Colon (tissue), 2 donors: ENCODE data around the gene ATAD3A.

Experiments
- FAIRE-seq: peaks from 2 replicates; lab custom pipeline; 2012; peaks lifted over from hg19 to GRCh38; lab: Jason Lieb, UNC
- donor health status: control.
- donor health status: control.

ATAD3A gene

DNA sequence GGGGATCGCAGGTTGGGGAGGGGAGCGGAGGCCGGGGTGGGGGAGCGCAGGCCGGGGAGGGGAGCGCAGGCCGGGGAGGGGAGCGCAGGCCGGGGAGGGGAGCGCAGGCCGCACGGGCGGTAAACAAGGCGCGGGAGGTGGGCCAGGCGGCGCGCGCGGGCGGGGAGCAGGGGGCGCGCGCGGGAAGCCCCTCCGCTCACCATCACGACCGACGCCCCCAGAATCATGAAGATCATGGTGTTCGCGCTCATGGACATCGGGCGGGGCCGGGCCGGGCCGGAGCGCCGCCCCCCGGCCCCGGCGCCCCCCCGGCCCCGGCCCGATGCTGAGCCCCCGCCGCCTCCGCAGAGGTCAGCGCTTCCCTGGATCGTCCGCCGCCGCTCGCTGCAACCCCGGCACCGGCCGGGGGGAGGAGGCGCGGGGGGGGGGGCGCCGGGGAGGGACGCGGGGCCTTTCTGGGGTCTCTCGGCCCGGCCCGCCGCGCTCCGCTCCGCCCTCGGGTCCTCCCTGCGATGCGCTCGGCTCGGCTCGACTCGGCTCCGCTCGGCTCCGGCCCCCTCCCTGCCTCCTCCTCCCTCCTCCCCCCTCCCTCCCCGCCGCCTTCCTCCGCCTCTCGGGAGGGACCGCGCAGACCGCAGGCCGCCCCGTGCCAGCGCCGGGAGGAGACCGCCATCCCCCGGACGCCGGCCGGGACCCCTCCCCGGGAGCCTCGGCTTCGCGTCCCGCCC, 28.3 kb downstream of the ATAD3A start, which contains the start of gene TMEM240:
Gene TMEM240 (minus strand): TSS at position 535 of the 728 bp plus-strand sequence. CDS start 278 bp downstream, at position 257.
- no peak for FAIRE-seq

DNA sequence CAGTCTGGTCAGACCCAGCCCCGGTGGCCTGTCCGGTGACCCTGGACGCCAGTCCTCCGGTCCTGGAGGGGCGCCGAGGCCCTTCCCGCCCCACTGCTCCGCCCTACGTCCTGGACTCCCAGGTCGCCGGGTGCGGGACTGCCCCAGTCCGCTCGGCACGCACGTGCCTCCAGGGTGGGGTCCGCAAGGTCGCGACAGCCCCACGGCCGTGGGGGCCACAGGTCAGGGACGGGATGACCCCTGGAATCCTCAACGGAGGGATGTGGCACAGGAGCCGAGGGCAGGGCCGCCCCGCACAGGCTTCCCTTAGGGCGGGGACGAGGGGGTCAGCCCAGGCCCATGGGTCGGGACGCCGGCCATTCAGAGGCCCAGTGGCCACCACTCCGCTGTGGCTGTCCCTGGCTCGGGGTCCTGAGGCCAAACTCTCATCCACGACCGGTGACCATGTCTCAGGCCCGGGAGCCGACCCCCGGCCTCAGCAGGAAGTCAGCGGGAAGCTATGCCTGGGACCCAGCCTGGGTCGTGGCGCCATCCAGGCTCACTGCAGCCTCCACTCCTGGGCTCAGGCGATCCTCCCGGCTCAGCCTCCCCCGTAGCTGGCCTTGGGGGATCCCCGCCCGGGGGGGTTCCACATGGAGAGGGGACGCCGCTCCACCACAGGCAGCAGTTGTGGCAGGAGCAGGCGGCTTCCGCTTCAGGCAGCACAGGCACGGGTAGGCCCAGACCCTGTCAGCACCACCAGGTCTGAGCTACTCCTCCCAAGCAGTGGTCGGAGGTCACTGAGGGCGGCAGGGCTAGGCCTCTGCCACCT, 29.1 kb downstream of the ATAD3A start:
- FAIRE-seq, result no peak

DNA sequence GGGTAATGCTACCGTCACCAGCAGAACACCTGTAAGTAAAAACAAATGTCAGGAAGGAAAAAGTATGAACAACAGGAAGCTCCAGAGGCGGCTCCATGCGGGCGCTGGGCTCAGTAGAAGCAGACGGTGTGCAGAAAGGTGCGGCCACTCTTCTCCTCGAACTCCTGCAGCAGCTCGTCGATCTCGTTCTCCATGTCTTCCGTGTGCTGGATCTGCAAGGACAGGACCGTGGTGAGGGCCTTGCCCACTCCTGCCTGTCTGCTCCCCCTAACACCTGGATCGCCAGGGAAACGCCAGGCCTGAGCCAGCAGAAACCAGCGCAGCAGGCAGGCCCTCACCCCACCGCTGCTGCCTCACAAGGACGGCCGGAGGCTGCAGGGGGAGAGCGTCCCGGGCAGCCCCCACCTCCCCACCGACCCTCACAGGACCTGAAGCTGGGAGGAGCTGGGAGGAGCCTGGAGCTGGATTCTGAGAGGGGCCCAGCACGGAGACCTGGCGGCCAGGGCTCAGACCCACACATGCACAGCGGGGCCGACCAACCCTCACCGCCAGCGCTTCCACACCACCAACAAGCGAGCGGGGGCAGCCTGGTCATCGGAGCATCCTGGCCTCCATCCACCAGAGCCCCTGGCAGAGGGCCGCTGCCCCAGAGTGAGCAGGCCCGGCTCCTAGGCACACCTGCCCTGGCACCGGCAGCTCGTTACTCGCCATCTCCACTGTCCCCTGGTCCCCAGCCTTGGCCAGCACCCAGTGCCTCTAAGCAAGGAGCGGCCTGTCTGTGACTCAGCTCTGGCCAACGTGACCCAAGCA, 30.2 kb downstream of the ATAD3A start:
- no peak for FAIRE-seq

DNA sequence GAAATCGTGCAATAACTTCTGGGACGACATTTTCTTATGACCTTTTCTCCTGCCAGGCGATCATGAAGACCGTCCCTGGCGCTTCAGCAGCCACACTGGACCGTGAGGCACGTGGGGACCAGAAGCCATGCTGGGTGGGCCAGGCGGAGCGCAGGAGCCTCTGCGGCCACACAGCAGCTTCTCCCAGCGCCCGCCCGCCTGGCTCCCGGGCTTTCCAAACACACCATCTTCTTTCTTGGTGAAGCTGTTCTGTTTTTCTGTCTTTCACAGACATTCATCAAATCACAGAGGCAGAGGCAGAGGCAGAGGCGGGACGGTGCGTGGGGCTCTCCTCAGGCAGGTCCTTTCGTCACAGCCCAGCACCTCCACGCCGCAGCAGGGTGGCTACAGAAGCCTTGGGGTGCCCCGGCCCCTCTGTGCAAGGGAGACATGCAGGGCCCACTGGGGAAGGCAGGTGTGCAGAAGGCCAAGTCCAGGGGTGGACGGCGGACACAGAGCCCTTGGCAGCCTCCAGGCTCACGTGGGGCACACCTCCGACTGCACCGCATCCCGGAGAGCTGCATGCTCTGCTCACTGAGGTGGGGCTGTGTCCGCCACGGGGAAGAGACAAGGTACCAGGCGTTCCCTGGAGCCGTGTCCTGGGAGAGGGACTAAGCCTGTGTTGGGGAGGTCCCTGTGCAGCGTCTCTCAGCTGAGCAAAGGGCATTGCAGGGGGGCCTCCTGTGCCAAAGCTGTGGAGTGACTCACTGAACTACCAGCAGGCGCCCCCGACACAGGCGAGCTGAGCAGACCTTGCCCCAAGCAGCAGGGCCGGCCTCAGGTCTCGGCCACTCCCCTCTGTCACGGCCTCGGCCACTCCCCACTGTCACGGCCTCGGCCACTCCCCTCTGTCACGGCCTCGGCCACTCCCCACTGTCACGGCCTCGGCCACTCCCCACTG, 31.1 kb downstream of the ATAD3A start:
- FAIRE-seq, result no peak

DNA sequence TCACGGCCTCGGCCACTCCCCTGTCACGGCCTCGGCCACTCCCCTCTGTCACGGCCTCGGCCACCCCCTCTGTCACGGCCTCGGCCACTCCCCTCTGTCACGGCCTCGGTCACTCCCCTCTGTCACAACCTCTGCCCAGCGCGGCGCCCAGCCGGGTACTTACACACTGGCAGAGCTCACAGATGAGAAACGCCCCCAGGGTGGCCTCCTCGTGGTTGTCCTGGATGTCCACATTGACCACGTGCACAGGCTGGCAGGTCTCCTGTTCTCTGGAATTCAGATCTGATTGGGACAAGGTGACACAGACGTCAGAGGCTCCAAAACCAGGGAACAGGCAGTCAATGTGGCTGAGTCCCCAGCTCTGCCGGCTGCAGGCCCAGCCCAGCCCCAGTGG, 31.7 kb downstream of the ATAD3A start:
- FAIRE-seq, result no peak

DNA sequence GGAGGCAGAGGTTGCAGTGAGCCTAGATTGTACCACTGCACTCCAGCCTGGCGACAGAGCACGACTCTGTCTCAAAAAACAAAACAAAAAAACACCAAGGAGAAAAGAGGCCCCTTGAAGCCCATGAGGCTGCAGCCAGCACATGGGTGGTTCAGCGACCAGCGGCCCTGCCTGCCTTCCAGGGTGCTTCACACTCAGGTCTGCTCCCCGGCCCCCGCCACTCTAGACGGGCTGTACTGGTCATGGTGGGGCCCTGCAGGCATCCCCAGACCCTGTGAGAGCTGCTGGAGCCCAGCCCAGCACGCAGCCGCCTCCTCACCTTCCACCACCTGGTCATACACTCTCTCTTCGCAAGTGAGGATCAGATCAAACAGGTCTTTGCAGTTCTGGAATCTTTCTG, 32.6 kb downstream of the ATAD3A start:
- FAIRE-seq, result no peak

DNA sequence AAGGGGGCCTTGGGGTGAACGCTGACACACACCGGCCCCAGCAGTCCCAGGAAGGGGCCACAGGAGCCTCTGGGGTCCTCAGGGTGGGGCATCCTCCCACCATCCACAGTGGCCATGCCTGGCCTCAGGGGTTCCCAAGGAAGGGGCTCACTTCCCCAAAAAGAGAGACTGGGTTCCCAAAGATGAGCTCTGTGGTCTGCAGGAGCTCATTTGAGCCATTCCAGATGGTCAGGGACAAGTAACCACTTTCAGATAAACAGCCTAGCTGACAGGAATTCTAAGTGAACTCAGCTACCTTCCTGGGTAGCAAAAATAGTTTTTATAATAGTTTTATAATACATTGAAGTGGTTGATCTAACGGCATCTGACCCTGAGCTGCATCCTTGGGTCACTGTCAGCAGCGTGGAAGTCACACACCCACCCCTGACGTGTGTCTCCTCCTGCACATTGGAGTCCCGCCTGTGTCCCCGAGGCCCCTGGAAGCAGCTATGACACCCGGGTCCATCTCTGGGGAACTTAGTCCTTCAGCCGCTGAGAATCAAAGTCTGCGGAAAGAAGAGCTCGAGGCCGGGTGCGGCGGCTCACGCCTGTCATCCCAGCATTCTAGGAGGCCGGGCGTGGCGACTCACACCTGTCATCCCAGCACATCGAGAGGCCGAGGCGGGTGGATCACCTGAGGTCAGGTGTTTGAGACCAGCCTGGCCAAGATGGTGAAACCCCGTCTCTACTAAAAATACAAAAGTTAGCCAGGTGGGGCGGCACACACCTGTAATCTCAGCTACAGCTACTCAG, 34.2 kb downstream of the ATAD3A start:
- no peak for FAIRE-seq

DNA sequence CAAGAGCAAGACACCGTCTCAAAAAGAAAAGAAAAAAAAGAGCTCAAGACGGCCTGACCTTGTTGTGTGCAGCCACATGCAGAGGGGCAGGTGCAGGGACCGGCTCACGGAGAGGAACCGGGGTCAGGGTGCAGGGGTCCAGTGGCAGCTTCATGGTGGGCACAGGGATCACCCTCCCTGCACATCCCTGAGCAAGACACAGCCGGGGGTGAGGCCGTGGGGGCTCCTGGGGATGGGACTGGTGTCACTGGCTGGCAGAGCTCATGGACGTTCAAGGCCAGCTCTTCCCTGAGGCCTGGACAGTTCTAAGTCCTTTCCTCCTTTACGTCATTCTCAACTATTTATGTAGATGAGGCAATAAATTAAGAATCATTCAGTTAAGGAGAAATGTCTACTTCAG, 35.0 kb downstream of the ATAD3A start:
- no peak for FAIRE-seq

DNA sequence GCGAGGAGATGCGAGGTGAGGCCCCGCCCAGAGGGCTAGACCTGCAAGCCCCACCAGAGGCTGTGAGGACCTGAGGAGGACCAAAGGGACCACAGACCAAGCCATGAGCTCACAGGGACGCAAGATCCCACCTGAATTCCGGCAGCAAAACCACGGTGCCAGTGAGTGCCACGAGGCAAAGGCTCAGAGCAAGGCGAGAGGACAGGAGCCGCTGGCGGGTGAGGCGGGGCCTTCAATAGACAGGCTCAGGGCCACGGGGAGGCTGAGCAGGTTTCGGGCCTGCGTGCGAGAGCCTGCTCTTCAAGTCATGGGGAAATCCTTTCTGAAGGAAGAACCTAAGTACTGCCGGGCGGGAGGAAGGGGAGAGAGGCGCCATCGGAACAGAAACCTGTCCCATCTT, 35.5 kb downstream of the ATAD3A start:
- FAIRE-seq, result no peak

DNA sequence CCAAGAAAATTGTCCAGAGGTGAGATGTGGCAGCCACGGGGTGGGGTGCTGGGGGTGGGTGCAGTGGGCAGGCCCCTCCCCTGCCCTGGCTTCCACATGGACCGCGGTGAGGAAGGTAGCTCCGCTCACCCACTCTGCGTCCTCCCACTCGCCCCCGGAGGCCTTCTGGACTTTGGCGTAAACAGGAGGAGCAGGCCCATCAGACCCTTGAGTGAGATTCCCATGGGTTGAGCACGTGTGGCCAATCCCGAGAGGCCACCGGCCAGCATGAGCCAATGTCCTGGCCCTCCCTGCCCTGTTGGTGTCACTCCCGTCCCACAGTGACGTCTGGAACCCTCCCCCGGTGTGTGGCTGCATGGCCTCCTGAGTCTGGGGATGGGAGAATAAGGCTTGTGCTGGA, 36.6 kb downstream of the ATAD3A start:
- FAIRE-seq, result no peak

DNA sequence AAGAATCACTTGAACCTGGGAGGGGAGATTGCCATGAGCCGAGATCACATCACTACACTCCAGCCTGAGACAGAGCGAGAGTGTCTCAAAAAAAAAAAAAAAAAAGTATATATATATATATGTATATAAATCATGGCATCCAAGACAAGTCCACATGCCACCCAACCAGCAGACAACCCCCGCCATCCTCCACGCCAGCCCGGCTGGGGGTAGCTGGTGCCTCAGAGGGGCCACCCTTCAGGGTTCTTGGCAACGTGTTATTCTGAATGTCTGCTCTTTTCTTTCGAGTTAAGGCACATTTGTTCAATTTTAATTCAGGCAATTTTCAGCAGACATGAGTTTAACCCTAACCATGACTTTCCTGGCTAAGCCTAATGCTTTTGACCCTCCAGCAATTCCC, 38.1 kb downstream of the ATAD3A start:
- FAIRE-seq, result no peak

DNA sequence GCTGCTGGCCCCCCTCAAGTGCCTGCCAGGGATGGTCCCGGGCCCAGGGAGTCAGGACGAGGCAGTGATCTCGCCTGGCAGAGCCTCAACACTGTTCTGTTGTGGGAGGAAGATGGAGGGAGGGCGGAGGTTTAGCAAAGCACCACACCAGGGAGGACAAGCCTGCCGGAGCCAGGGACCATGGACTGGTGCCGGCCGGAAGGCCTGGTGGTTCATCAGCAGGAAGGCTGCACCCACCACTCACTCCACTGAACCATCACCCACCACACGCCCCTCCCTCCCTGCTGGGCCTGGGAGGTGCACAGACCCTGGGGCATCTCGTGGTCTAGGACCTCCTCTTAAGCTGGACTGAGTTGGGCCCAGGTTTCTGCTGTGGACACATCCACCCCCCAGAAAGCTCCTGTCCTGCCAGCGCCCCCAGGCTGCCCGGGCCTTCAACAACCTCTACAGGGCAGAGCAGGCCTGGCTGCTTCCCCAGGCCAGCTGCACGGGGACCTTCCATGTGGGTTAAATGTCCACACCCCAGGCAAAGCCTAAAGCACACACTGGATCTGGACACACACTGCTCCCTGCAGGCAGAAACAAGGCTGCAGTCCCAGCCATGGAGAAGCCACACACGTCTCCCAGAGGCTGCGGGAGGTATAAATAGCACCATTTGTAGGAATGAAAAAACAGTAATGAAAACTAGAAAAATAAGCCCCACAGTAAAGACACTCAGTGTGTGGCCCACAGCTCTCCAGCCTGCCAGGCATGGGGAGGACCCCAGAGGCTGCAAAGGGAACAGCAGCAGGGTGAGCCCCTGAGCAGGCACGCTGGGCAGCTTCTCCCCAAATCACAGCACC, 38.9 kb downstream of the ATAD3A start:
- FAIRE-seq, result no peak

DNA sequence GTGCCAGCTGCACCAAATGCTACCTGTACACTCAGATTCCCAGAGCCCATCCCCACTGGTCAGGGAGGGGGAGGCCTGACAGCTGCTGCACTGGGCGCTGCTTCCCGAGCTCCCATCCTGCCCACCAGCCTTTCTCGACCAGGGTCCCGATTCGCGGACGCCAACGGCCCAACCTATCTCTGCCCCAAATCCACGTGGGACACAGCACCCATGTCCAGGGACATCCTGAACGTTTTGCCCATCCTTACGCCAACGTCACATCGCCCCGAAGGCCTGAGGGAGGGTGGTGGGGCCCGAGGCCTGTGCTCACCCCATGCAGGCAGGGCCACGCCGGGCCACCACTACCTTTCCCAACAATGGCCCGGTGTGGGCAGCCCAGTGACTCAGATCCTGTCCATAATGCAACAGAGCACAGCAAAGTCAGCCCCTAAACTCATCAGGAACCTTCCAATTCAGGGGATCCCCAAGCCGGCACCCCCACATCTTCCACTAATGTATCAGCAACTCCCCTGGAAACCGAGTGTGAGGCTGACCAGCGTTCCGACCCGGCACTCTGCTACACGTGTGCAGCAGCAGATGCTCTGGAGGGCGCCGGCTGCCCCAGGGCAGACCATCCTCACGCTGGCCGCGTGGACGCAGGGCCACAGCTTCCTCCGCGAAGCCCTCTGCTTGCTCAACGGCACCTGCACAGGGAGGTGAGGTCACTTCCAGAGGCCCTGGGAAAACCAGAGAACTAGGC, 39.7 kb downstream of the ATAD3A start:
- FAIRE-seq, result no peak

DNA sequence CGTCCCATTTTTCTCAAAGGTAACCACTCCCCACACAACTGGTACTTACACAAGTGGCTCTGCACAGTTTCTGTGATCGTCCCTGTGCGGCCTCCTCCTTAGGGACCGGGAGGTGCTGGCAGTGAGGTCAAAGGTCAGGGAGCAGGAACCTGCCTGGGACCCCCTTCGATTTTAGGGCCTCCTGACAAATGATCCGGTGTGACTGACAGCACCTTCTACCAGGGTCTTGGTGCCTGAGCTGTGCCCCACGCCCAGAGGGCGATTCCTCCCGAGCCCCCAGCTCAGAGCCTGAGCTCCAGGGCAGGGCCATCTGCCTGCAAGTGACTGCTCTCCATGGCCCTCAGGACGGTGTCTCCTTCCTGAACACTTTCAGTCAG, 40.3 kb downstream of the ATAD3A start:
- no peak for FAIRE-seq

DNA sequence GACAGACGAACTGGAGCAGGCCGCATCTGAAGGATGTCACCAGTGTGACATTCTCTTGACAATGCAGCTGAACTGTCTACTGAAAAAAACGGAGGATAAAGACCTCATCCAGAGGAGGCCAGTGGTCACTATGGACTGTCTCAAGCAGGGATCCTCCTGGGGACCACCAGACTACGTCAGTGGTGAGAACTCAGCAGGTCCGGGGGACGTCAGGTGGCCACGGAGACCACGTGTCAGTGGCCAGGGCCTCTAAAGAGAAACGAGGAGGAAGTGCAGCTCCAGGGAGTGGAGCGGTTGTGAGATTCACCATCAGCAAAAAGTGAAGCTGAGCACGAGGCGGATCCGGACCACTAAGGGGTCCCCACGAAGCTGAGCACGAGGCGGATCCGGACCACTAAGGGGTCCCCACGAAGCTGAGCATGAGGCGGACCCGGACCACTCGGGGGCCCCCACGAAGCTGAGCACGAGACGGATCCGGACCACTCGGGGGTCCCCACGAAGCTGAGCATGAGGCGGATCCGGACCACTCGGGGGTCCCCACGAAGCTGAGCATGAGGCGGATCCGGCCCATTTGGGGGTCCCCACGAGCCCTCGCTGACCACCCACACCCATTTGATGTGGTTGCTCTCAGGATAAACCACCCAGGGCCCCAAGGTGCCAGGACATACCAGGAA, 42.0 kb downstream of the ATAD3A start:
- FAIRE-seq, result no peak

DNA sequence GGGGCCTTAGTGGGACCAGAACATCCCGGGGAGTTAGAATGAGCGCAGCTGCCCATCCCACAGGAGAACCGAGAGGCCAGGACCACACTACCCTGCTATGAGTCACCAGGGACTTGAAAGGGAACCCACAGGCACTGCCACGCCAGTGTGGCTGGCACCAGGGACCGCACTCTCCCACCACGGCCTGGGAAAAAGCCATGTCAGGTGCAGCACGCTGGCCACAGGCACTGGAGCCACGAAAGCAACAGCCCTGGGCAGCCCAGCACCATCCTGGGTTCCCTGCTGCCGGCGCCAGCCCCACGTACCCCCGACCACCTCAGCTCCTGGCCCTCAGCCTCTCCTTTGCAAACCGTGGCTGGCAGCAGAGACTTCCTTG, 42.6 kb downstream of the ATAD3A start:
- no peak for FAIRE-seq

DNA sequence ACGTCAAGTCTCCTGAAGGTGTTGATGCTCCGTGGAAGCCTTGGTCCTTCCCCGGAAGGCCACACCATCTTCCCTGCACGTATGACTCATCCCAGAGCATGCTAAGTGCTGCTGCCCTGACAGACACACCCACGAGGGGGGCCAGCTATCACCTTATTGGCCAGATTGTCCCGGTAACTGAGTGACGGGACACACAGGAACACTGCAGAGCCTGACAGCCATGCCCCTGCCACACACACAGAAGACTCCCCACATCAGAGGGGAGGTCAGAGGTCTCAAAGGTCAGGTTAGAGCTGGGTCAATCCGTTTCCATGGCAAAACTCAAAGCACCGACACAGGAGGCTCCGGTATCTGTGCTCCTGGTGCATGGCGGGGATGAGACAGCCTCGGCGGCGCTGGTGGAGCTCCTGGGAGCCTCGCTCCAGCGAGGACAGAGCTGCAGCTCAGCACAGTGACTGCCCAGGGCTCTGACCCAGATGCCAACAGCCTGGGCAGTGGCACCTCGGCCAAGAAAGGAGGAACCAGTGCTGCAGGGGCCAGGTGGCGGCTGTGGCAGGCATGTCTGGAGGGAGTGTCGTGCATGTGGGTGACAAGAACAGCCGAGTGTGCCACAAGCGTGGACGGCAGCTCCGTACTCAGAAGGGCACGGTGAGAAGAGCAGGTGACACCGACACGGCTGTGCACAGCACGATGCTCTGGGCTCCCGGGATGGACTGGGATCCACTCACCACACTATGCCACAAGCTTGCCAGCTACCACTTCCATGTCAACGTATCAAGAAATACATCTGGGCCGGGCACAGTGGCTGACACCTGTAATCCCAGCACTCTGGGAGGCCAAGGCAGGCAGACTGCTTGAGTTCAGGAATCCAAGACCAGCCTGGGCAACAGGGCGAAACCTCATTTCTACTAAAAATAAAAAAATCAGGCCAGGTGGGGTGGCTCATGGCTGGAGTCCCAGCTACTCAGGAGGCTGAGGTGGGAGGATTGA, 43.3 kb downstream of the ATAD3A start:
- no peak for FAIRE-seq
